Hepatocyte (in vitro differentiated cells): Measurements from ENCODE around the gene SSRP1. TPM values are rescaled to one million over a fixed set of nuclear protein-coding genes. Genes with fewer than 3 reads are reported as not detected.

Experiments
- DNase-seq: peaks from one replicate; pipeline ENCODE4 v3.0.0-alpha.2; 2016; ENCODE audit warnings: low spot score
- H2AFZ ChIP-seq: fragments of 200-600 bp; sonication (generic); 2 replicates; pipeline ENCODE4 v1.6.0; 2016; ENCODE audit warnings: antibody characterized with exemption, mild to moderate bottlenecking
- H3K27ac ChIP-seq: fragments of 200-600 bp; sonication (generic); 2 replicates; pipeline ENCODE4 v1.5.1; 2016; ENCODE audit warnings: mild to moderate bottlenecking
- H3K27me3 ChIP-seq: fragments of 200-600 bp; sonication (generic); 2 replicates; pipeline ENCODE4 v1.6.1; 2016
- H3K36me3 ChIP-seq: fragments of 200-600 bp; sonication (generic); replicated peaks from 2 replicates; pipeline ENCODE4 v1.5.1; 2016; ENCODE audit warnings: low read depth; ENCODE audit not compliant: insufficient read depth
- H3K4me1 ChIP-seq: fragments of 200-600 bp; sonication (generic); 2 replicates; pipeline ENCODE4 v1.5.1; 2016; ENCODE audit warnings: mild to moderate bottlenecking, moderate library complexity; ENCODE audit not compliant: insufficient read depth
- H3K4me2 ChIP-seq: fragments of 200-600 bp; sonication (generic); 2 replicates; pipeline ENCODE4 v1.6.0; 2016
- H3K4me3 ChIP-seq: fragments of 200-600 bp; sonication (generic); 2 replicates; pipeline ENCODE4 v1.5.1; 2016; ENCODE audit warnings: mild to moderate bottlenecking
- H3K79me2 ChIP-seq: fragments of 200-600 bp; sonication (generic); 2 replicates; pipeline ENCODE4 v1.6.0; 2017; ENCODE audit warnings: mild to moderate bottlenecking
- H3K9me2 ChIP-seq: fragments of 200-600 bp; sonication (generic); replicated peaks from 2 replicates; pipeline ENCODE4 v1.6.0; 2017; ENCODE audit warnings: mild to moderate bottlenecking; ENCODE audit not compliant: insufficient read depth
- H3K9me3 ChIP-seq: fragments of 200-600 bp; sonication (generic); 2 replicates; pipeline ENCODE4 v1.5.1; 2016; ENCODE audit warnings: low read depth, mild to moderate bottlenecking
- H4K20me1 ChIP-seq: fragments of 200-600 bp; sonication (generic); 2 replicates; pipeline ENCODE4 v1.6.0; 2016; ENCODE audit warnings: mild to moderate bottlenecking; ENCODE audit not compliant: insufficient read depth, poor library complexity, severe bottlenecking
- CTCF ChIP-seq: fragments of 200-600 bp; sonication (generic); IDR thresholded peaks from 2 replicates; pipeline ENCODE4 v1.5.1; 2016; ENCODE audit warnings: antibody characterized with exemption, mild to moderate bottlenecking; ENCODE audit not compliant: poor library complexity
- EZH2 ChIP-seq: fragments of 200-600 bp; sonication (generic); IDR thresholded peaks from 2 replicates; pipeline ENCODE4 v1.6.1; 2016; ENCODE audit warnings: antibody characterized with exemption, mild to moderate bottlenecking, borderline replicate concordance
- EZH2phosphoT487 ChIP-seq: fragments of 200-600 bp; sonication (generic); IDR thresholded peaks from one replicate; pipeline ENCODE4 v1.6.1; 2018; ENCODE audit warnings: antibody characterized with exemption, mild to moderate bottlenecking, low read depth, moderate library complexity; ENCODE audit not compliant: unreplicated experiment, severe bottlenecking
- WGBS: methylation state at CpG from one replicate; pipeline ENCODE4 v1.1.6; 2016; ENCODE audit warnings: low lambda C conversion rate; ENCODE audit errors: missing lambda C conversion rate; 5-methylcytosine and 5-hydroxymethylcytosine counted together
- polyA plus RNA-seq: library from polyadenylated mRNA; unstranded; fragments of >200 nt; fragmentation: Nextera tagmentation; extraction: Ambion mirVana; gene quantifications from 2 replicates; pipeline ENCODE4 v1.2.1, GENCODE V29; 2016
- total RNA-seq: library from RNA; depleted of rRNA; stranded (reverse); fragments of >200 nt; gene quantifications from 2 replicates; pipeline ENCODE4 v1.2.3, GENCODE V29; 2014

SSRP1 gene
- total and polyA plus RNA-seq, 2 experiments from 2014 or later: 34.0 to 64.6 TPM

DNA sequence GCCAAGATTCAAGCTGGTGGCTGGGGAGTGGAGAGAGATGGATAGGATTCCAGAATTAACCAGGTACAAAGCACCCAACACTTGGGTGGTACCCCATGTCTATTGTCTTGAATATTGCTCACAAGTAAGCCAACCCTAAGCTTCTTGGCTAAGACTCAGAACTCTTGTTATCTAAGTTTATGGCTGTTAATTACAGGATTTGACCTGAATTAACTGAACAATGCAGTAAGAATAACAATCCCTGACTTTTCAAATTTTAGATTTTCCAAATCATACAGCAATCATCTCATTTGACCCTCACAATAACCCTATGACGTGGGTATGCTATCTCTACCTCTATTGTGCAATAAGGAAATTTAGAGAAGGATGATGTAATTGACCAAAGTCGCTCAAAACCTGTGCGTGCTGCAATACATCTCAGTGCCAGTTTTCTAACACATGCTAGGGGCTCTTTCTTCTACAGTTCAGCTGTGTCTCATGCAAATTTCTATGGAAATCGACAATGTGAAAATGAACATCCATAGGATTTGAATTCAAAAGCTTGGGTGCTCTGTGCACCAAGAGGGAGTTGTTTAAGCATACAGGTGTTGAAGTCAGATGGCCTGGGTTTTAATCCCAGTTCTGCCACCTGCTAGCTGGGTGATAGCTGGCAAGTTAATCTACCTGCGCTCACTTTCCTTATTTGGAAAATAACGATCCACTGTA, 58.6 kb downstream of the SSRP1 start:
- Histone ChIP-seq H3K4me1 (peaks cover 6% of the 10 kb centered on the region), H2AFZ (no peak overlapping the region), H3K79me2 (no peaks in the 10 kb centered on the region), H3K9me2 (no peaks in the 10 kb centered on the region), H3K36me3 (no peaks in the 10 kb centered on the region), H3K27ac (peak overlapping the region; percentile 83), H3K27me3 (no peaks in the 10 kb centered on the region), H4K20me1 (no peaks in the 10 kb centered on the region), H3K9me3 (no peaks in the 10 kb centered on the region), H3K4me2 (peak overlapping the region; percentile 68), H3K4me3 (no peak overlapping the region)
- TF ChIP-seq CTCF: no peak
- no peak for TF ChIP-seq EZH2phosphoT487
- TF ChIP-seq EZH2: no peak
- WGBS: 76% methylated on average over 6 of the region's 6 CpGs
- DNase-seq: no peak

- Histone ChIP-seq H3K4me1 (peaks cover 6% of the 10 kb centered on the region), H3K79me2 (no peaks in the 10 kb centered on the region), H3K27me3 (no peaks in the 10 kb centered on the region), H3K27ac (no peak overlapping the region), H3K4me3 (no peak overlapping the region), H3K9me3 (no peaks in the 10 kb centered on the region), H3K4me2 (no peak overlapping the region), H4K20me1 (no peaks in the 10 kb centered on the region), H3K36me3 (no peaks in the 10 kb centered on the region), H3K9me2 (no peaks in the 10 kb centered on the region), H2AFZ (no peak overlapping the region)
- no peak for DNase-seq
- no peak for TF ChIP-seq EZH2
- TF ChIP-seq CTCF: no peak
- TF ChIP-seq EZH2phosphoT487: no peak
- 80% methylated on average over 3 of the region's 3 CpGs for WGBS
Observed at GRCh38 chr11:57276169-57276970, 59.3 kb downstream of the SSRP1 start.

Other genes with a start within 250 kb of the SSRP1 start
- gene LRRC55, start 153.9 kb downstream of the SSRP1 start, total RNA-seq: 0.10 TPM in 1 of 2 replicates, not detected in the other
- not detected in 2 replicates for gene LRRC55, start 153.9 kb downstream of the SSRP1 start, polyA plus RNA-seq
- 0.48 and 1.9 TPM in 2 replicates for gene APLNR, start 98.6 kb downstream of the SSRP1 start, total RNA-seq
- gene APLNR, start 98.6 kb downstream of the SSRP1 start, polyA plus RNA-seq: 3.3 and 3.9 TPM in 2 replicates
- 30.7 and 54.9 TPM in 2 replicates for gene TNKS1BP1, start 10.9 kb downstream of the SSRP1 start, total RNA-seq
- 104 and 114 TPM in 2 replicates for gene TNKS1BP1, start 10.9 kb downstream of the SSRP1 start, polyA plus RNA-seq
- gene P2RX3, start 2.5 kb upstream of the SSRP1 start, total RNA-seq: 0.16 TPM in 1 of 2 replicates, not detected in the other
- gene P2RX3, start 2.5 kb upstream of the SSRP1 start, polyA plus RNA-seq: not detected in 2 replicates
- not detected in 2 replicates for gene PRG3, start 45.3 kb upstream of the SSRP1 start, total RNA-seq
- gene PRG3, start 45.3 kb upstream of the SSRP1 start, polyA plus RNA-seq: not detected in 2 replicates
- gene PRG2, start 54.8 kb upstream of the SSRP1 start, total RNA-seq: not detected in 2 replicates
- not detected in 2 replicates for gene PRG2, start 54.8 kb upstream of the SSRP1 start, polyA plus RNA-seq
- gene SLC43A3, start 91.2 kb upstream of the SSRP1 start, total RNA-seq: 10.5 and 19.3 TPM in 2 replicates
- 13.5 and 20.7 TPM in 2 replicates for gene SLC43A3, start 91.2 kb upstream of the SSRP1 start, polyA plus RNA-seq
- 1.4 and 2.4 TPM in 2 replicates for gene RTN4RL2, start 124.6 kb upstream of the SSRP1 start, total RNA-seq
- gene RTN4RL2, start 124.6 kb upstream of the SSRP1 start, polyA plus RNA-seq: 5.8 and 10.6 TPM in 2 replicates
- gene SLC43A1, start 179.8 kb upstream of the SSRP1 start, total RNA-seq: 40.4 and 42.2 TPM in 2 replicates
- 23.4 and 39.5 TPM in 2 replicates for gene SLC43A1, start 179.8 kb upstream of the SSRP1 start, polyA plus RNA-seq
- 23.3 and 31.2 TPM in 2 replicates for gene TIMM10, start 194.9 kb upstream of the SSRP1 start, total RNA-seq
- 84.0 and 99.4 TPM in 2 replicates for gene TIMM10, start 194.9 kb upstream of the SSRP1 start, polyA plus RNA-seq
- not detected in 2 replicates for gene SMTNL1, start 201.7 kb upstream of the SSRP1 start, total RNA-seq
- gene SMTNL1, start 201.7 kb upstream of the SSRP1 start, polyA plus RNA-seq: 0.19 TPM in 1 of 2 replicates, not detected in the other
- gene UBE2L6, start 231.8 kb upstream of the SSRP1 start, total RNA-seq: 40.6 and 45.7 TPM in 2 replicates
- gene UBE2L6, start 231.8 kb upstream of the SSRP1 start, polyA plus RNA-seq: 109 and 113 TPM in 2 replicates